Brain pericyte (primary cell): Measurements from ENCODE around the gene EGF.

Experiments
- DNase-seq: peaks from one replicate; pipeline ENCODE4 v3.0.0-alpha.2; 2012; ENCODE audit warnings: low read depth, low spot score

EGF gene

DNA sequence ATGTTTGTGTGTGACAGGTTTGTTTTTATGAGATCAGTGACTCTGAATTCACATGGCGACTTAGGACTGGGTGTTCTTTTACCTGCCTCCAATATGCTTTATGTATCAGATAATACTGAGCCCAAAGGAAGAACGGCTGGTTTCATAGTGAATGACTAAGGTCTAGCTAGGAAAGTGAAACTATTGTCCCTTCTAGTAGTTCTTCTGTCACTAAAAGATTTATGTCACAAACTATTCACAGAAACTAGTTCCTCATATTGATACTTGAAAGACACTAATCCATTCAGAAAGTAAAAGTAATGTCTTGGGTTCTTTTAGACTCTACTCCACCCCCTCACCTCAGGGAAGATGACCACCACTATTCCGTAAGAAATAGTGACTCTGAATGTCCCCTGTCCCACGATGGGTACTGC lies 81.7 kb downstream of the EGF start:
- no peak for DNase-seq

DNA sequence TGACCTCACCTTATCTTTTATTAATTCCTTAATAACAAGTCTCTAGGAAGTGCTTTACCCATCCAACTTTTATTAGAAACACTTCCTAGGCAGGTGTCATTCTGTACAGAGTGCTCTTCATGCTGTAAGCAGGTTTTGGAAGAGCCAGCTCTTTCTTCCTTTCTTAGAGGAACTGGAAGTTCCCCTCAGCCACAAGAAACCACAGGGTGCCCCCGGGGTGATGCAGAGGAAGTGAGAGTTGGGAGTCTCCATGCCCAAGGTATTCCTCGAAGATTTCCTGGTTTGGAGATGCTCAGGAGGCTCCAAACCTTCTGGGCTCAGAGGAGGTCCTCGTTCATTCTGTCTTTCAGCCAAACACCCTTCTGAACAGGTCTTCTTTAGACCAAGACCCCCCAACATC lies 83.8 kb downstream of the EGF start:
- no peak for DNase-seq

- no peak for DNase-seq
Measured at GRCh38 chr4:109998867-109999584, 86.3 kb downstream of the EGF start.

DNA sequence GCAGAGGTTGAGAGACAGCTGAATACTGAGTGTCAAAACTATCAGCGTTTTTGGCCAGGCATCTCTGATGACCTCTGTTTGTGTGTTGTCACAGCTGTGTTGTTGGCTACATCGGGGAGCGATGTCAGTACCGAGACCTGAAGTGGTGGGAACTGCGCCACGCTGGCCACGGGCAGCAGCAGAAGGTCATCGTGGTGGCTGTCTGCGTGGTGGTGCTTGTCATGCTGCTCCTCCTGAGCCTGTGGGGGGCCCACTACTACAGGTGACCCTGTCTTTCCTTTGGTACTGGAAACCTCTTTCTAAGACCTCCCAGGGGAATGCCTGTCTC lies 86.9 kb downstream of the EGF start:
- no peak for DNase-seq

DNA sequence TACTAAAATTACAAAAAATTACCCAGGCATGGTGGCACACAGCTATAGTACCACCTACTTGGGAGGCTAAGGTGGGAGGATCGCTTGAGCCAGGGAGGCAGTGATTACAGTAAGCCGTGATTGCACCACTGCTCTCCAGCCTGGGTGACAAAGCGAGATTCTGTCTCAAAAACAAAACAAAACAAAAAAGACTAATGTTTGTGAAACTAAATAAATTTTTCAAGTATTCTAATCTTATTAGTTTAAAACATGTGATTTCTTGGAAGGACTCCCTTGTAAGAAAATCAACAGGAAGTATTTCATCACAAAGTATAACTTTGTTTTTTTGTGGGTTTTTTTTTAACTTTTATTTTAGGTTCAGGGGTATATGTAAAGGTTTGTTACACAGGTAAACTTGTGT lies 89.6 kb downstream of the EGF start:
- DNase-seq: no peak

- no peak for DNase-seq
Measured at GRCh38 chr4:110003401-110004187, 90.9 kb downstream of the EGF start.

DNA sequence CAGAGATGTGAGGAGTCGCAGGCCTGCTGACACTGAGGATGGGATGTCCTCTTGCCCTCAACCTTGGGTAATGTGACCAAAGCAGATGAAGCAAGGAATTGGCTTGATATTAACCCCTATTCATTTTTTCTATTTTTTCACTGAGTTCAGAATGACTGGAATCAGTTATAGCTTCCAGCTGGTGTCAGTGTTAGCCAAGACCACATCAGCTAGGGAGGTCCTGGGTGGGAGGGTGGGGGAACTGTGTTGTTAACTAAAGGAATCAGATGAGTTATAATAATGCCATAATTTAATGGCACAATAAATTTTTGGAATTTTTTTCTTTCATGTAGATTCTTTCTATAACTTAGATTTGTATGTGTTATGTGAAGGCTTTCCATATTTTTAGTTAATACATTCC lies 91.9 kb downstream of the EGF start:
- DNase-seq: no peak

GRCh38 chr4:110005461-110006056 lies 92.9 kb downstream of the EGF start:
- peak; percentile 17 for DNase-seq

DNA sequence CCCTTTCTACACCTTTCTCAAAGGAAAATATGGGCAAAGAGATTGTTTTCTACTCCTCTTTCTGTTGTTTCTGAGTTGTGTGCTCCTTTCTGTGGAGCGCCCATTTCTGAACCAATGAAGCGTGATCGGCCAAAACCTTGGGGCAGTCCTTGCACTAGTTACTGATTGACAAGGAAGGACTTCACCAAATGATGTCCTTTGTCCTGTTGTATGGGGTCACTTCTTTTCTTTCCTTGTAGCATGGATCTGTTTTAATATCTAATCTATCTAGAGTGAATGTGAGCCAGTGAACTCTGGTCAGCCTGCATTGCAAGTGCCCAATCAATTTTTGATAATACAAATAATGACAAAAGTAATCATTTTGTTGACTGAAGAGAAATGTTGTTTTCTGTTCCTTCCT lies 94.5 kb downstream of the EGF start:
- DNase-seq: no peak

GRCh38 chr4:110008540-110008939 lies 95.9 kb downstream of the EGF start:
- DNase-seq: no peak

DNA sequence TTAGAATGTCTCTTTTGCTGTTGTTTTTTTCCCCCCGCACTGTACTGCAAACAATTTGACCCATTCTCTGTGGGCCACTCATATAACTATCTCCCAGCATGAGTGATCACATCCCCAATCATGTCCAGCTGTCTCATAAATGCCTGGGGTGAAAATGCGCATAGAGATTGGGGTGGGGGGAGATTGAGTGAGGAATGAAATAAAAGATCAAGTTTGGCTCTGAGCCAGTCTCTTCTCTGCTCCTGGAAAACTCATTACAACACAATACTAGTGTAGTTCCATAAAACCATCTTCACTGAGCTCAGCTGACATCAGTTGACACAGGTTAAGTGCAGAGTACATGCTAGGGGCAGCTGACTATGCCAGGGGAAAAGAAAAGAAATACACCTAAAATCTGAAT lies 96.9 kb downstream of the EGF start:
- DNase-seq: no peak

DNA sequence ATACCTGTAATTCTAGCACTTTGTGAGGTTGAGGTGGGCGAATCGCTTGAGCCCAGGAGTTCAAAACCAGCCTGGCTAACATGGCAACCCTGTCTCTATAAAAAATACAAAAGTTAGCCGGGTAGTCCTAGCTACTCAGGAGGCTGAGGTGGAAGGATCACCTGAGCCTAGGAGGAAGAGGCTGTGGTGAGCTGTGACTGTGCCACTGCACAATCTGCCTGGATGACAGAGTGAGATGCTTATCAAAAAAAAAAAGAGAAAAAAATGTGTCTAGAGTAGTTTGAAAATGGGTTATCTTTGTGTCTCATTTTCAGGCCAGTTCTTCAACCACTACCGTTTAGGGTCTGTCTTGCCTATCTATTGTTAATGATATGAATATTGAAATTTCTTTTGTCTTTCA lies 98.1 kb downstream of the EGF start:
- DNase-seq: no peak

- no peak for DNase-seq
Measured at GRCh38 chr4:110012917-110013316, 100.2 kb downstream of the EGF start.

DNA sequence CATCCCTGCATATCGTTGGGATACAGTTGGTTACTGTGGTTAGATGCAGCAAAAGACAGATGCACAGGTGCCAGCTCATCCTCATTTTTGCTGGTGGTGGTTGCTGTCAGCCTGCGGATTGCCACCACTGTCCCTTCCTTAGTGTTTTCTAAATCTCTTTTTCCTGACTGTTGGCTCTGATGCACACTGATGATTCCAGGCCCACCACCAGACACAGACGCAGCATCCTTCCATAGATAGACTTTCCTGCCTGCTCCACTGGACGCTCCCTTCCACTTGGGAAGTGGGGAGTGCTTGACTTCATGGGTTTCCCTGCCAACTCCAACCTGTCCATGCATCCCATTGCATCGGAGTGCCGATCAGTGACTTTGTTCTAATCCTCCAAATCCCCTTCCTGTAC lies 101.5 kb downstream of the EGF start:
- no peak for DNase-seq

DNA sequence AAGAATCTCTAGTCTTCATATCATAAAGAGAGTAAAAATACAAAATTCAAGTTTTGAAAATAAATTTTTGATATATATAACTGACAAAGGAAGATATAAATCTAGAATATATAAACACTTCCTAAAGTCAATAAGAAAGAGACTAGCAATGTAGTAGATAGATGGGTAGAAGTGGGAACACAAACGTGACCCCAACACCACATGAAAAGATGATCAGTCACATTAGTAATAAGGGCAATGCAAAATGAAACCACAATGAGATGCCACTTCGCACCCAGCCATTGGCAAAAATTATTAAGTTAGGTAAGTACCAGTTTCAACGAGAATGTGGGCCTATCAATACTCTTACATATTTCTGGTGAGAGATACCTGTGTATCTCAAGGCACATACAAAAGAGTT lies 106.5 kb downstream of the EGF start:
- no peak for DNase-seq

DNA sequence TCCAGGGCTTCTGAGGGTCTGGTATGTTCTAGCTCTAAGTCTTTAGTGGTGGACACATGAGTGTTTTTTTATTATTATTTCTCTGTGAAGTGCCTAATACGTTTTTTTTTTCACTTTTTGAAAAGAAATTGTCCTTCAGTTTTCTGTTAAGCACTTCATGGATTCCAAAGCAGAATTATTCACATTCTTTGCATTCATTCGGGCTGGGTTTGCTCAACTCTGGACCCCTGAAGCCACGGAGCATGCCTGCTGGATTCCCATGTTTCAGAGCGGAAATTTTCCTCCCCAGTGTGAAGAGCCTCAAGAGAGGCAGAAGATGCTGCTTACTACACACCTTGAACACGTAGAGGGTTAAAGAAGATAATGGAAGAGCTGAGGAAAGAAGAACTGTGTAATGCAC lies 107.5 kb downstream of the EGF start:
- DNase-seq: no peak

GRCh38 chr4:110020646-110021443 lies 108.2 kb downstream of the EGF start:
- no peak for DNase-seq

DNA sequence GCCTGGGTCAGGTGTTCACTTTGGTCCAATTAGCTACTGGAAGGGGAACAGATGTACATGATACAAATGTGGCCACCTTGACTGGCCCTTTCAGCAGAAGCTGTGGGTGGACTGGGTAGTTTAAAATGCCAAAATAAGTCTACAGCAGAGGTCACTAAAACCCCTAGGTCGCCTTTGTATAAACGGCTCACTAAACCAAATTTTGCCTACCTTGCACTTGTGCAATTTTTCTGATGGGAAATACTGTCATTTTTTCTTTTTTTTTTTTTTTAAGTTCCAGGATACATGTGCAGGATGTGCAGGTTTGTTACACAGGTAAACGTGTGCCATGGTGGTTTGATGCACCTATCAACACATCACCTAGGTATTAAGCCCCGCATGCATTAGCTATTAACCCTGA lies 109.8 kb downstream of the EGF start:
- no peak for DNase-seq

DNA sequence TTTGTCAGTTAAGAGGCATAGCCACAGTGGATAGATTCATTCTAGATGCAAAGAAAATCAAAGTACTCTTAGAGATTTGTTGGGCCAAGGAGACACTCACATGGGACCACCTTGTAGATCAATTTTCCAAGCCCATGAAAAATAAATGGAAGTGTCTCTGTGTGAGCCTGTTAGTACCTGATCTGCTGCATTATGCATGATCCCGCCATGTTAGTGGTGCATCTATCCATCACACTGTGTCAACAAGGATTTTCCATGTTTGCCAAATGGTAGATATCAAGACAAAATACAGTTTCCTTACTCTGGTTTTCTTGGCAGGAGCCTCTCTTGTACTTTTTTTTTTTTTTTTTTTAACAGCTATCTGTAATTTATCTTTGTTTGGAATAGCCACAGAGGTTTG lies 112.4 kb downstream of the EGF start:
- DNase-seq: no peak

GRCh38 chr4:110025718-110026117 lies 113.0 kb downstream of the EGF start:
- no peak for DNase-seq

GRCh38 chr4:110032603-110033002 lies 119.9 kb downstream of the EGF start:
- DNase-seq: no peak

- DNase-seq: no peak
Measured at GRCh38 chr4:110033355-110034025, 120.8 kb downstream of the EGF start.
